Mesenchymal stem cell (in vitro differentiated cells and primary cell): Measurements from ENCODE around the gene HPN.
A peak's percentile ranks its signal among the peaks of the same experiment; 100 is the strongest.

Experiments
- DNase-seq: peaks from one replicate; pipeline ENCODE4 v3.0.0-alpha.2; 2013
- H2AFZ ChIP-seq: one replicate; pipeline ENCODE4 v1.6.1; 2013; ENCODE audit warnings: low read depth, mild to moderate bottlenecking, control low read depth, inconsistent platforms, low read length, moderate library complexity
- H2AK5ac ChIP-seq: 2 replicates; pipeline ENCODE4 v1.6.1; 2013; ENCODE audit warnings: low read length, moderate library complexity, mild to moderate bottlenecking, inconsistent platforms; ENCODE audit not compliant: severe bottlenecking
- H2BK120ac ChIP-seq: one replicate; pipeline ENCODE4 v1.6.1; 2013; ENCODE audit warnings: low read depth, mild to moderate bottlenecking, inconsistent platforms, low read length, moderate library complexity
- H2BK12ac ChIP-seq, 2 experiments: one replicate each; pipeline ENCODE4 v1.6.1; 2013; ENCODE audit warnings: inconsistent platforms in 2 of 2, low read length in 2 of 2, mild to moderate bottlenecking in 2 of 2, moderate library complexity in 2 of 2, control low read depth in 1 of 2
- H2BK15ac ChIP-seq: one replicate; pipeline ENCODE4 v1.6.1; 2013; ENCODE audit warnings: mild to moderate bottlenecking, low read depth, inconsistent platforms; ENCODE audit not compliant: poor library complexity, severe bottlenecking
- H2BK5ac ChIP-seq: 2 replicates; pipeline ENCODE4 v1.6.1; 2013; ENCODE audit warnings: low read depth, mild to moderate bottlenecking, low read length, control low read depth, inconsistent platforms; ENCODE audit not compliant: poor library complexity, severe bottlenecking
- H3K14ac ChIP-seq, 2 experiments: one replicate each; pipeline ENCODE4 v1.6.1; 2013; ENCODE audit warnings: inconsistent platforms in 2 of 2, low read length in 2 of 2, control low read depth in 1 of 2, mild to moderate bottlenecking in 1 of 2, moderate library complexity in 1 of 2
- H3K18ac ChIP-seq, 2 experiments: one replicate each; pipeline ENCODE4 v1.6.1; 2013; ENCODE audit warnings: inconsistent platforms in 2 of 2, low read length in 2 of 2, control low read depth in 1 of 2, low read depth in 1 of 2, mild to moderate bottlenecking in 1 of 2
- H3K23ac ChIP-seq, 2 experiments: one replicate each; pipeline ENCODE4 v1.6.1; 2013; ENCODE audit warnings: inconsistent platforms in 2 of 2, low read length in 2 of 2, mild to moderate bottlenecking in 2 of 2, moderate library complexity in 2 of 2, control low read depth in 1 of 2
- H3K27ac ChIP-seq: 2 replicates; pipeline ENCODE4 v1.5.1; 2013; ENCODE audit warnings: mild to moderate bottlenecking, moderate library complexity, low read length, control low read depth, inconsistent platforms; ENCODE audit not compliant: poor library complexity, severe bottlenecking
- H3K27me3 ChIP-seq, 2 experiments: 2 replicates each; pipeline versions ENCODE4 v1.6.1 to v1.7.0; 2013; ENCODE audit warnings: low read length in 2 of 2, mild to moderate bottlenecking in 2 of 2, moderate library complexity in 2 of 2, control low read depth in 1 of 2, inconsistent platforms in 1 of 2; ENCODE audit not compliant: control insufficient read depth in 1 of 2, insufficient read depth in 1 of 2
- H3K36me3 ChIP-seq, 2 experiments: 2 replicates each; pipeline versions ENCODE4 v1.6.1 to v1.7.0; 2013; ENCODE audit warnings: low read length in 2 of 2, control low read depth in 1 of 2, inconsistent platforms in 1 of 2, low read depth in 1 of 2, mild to moderate bottlenecking in 1 of 2; ENCODE audit not compliant: insufficient read depth in 2 of 2, control insufficient read depth in 1 of 2
- H3K4ac ChIP-seq, 2 experiments: one replicate each; pipeline ENCODE4 v1.6.1; 2013; ENCODE audit warnings: inconsistent platforms in 2 of 2, low read length in 2 of 2, mild to moderate bottlenecking in 2 of 2, moderate library complexity in 2 of 2, control low read depth in 1 of 2, low read depth in 1 of 2
- H3K4me1 ChIP-seq: 2 replicates; pipeline ENCODE4 v1.6.1; 2013; ENCODE audit warnings: low read depth, low read length, control low read depth; ENCODE audit not compliant: control insufficient read depth, insufficient read depth
- H3K4me2 ChIP-seq: 2 replicates; pipeline ENCODE4 v1.6.1; 2013; ENCODE audit warnings: low read length, mild to moderate bottlenecking, inconsistent platforms; ENCODE audit not compliant: poor library complexity, severe bottlenecking
- H3K4me3 ChIP-seq, 2 experiments: 2 replicates each; pipeline versions ENCODE4 v1.5.1 to v1.7.0; 2013; ENCODE audit warnings: low read length in 2 of 2, mild to moderate bottlenecking in 2 of 2, control low read depth in 1 of 2, low read depth in 1 of 2; ENCODE audit not compliant: insufficient read depth in 1 of 2
- H3K79me1 ChIP-seq: replicated peaks from 2 replicates; pipeline ENCODE4 v1.6.1; 2013; ENCODE audit warnings: mild to moderate bottlenecking, control low read depth, low read length, inconsistent platforms; ENCODE audit not compliant: poor library complexity, severe bottlenecking
- H3K9ac ChIP-seq: 2 replicates; pipeline ENCODE4 v1.7.0; 2013; ENCODE audit warnings: mild to moderate bottlenecking, low read length, moderate library complexity
- H3K9me3 ChIP-seq: 2 replicates; pipeline ENCODE4 v1.7.0; 2013; ENCODE audit warnings: mild to moderate bottlenecking, low read length; ENCODE audit not compliant: control insufficient read depth
- H4K8ac ChIP-seq: one replicate; pipeline ENCODE4 v1.6.1; 2013; ENCODE audit warnings: inconsistent platforms, mild to moderate bottlenecking, low read length, moderate library complexity
- H4K91ac ChIP-seq: one replicate; pipeline ENCODE4 v1.6.1; 2013; ENCODE audit warnings: mild to moderate bottlenecking, low read length, inconsistent platforms
- WGBS: methylation state at CpG from one replicate; pipeline ENCODE4 v1.1.7; 2013; ENCODE audit warnings: mixed read lengths; 5-methylcytosine and 5-hydroxymethylcytosine counted together

Gene HPN

DNA sequence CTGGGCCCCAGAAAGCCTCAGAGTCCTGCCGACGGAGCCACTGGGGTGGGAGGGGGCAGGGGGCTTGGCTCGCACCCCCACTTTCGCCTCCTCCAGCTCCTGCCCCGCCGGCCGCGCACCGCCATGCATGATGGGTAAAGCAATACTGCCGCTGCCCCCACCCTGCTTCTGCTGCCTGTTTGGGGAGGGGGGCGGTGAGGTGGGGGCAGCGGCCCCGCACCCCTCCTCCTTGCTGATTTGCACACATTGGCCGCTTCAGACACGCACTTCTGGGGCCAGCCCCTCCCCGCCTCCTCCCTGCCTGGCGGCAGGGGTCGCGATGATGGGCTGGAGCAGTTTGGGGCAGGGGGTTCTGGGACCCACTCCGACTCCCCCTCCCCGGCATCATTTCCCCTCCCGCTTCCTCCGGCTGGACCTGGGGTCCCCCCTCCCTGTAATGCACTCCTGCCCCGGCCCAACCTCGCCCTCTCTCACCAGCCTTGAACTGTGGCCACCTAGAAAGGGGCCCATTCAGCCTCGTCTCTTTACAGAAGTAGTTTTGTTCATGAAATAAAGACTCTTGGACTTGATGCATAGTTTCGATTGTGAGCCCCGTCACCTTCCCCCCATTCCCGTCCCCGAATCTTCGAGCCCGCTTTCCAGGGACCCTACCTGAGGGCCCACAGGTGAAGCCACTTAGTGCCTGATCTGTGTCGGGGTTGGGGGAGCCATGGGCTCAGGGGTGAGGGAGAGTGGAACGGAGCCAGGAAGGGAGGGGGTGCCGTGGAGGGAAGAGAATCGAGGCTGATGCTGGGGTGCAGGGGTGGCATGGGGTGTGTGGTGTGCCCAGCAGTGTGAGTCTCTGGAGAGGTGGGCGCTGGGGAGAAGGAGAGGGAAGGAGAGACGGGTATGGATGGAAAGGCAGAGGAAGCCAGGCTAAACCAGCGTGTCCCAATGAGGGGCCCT, 1.4 kb upstream of the HPN start:
- peak overlapping the region; percentile 26 for H2AK5ac ChIP-seq
- peaks cover 33% of the 10 kb centered on the region for H3K4me1 ChIP-seq
- no peaks in the 10 kb centered on the region for H3K36me3 ChIP-seq
- no peak overlapping the region for H3K23ac ChIP-seq
- peak overlapping the region; percentile 5 to 67 for H3K4ac ChIP-seq
- peak overlapping the region; percentile 83 for H4K8ac ChIP-seq
- 86% methylated on average over 33 of the region's 39 CpGs for WGBS
- H3K27me3 ChIP-seq, result peaks cover 0 to 11% of the 10 kb centered on the region in 2 experiments
- no peak overlapping the region for H3K27ac ChIP-seq
- H3K14ac ChIP-seq, result peak overlapping the region in 1 of 2 experiments; percentile 26
- H2BK120ac ChIP-seq, result peak overlapping the region; percentile 66
- no peak overlapping the region for H2AFZ ChIP-seq
- peak overlapping the region in 1 of 2 experiments; percentile 21 for H3K4me3 ChIP-seq
- no peak for DNase-seq
- no peaks in the 10 kb centered on the region for H3K9me3 ChIP-seq
- peak overlapping the region; percentile 92 for H4K91ac ChIP-seq
- peak overlapping the region; percentile 17 for H3K9ac ChIP-seq
- H3K4me2 ChIP-seq, result no peak overlapping the region
- H2BK5ac ChIP-seq, result no peak overlapping the region
- no peaks in the 10 kb centered on the region for H3K79me1 ChIP-seq
- peak overlapping the region; percentile 91 to 92 for H3K18ac ChIP-seq
- peak overlapping the region; percentile 45 to 97 for H2BK12ac ChIP-seq
- peak overlapping the region; percentile 82 for H2BK15ac ChIP-seq

DNA sequence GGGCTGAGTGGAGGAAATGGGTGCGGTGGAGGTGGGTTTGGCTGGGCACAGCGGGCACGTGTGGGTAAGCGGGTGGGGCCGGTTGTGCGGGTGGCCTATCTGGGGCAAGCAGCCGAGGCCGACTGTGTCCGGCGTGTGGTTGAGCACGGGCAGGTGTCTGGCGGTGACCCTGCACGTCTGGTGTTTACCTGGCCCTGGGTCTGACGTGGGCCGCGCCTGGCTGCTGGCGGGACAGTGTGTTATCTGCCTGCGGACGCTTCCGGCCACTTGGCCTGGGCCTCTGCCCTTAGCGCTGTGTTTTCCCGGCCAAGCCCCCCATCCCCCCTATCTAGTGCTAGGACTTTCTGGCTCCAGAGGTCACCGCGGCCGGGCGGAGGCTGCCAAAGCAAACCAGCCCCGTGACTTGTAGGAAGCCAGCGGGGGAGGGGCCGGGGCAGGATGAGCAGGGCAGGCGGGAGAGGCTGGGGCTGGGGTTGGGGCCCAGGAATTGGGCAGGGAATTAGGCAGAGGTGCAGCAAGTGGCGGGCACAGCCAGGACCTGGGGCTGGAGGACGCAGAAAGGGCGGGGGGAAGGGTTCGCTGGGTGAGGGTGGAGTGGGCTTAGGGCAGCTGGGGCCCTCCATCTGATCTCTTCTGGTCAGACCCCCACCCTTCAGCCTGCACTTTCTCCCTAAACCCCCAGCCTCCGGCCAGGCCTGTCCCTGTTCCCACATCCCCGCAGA, 534 bp upstream of the HPN start:
- no peak overlapping the region for H2BK5ac ChIP-seq

GRCh38 chr19:35042056-35042730, 672 bp downstream of the HPN start:
- H4K8ac ChIP-seq, result peak overlapping the region; percentile 69
- H2BK5ac ChIP-seq, result no peak overlapping the region
- H2BK15ac ChIP-seq, result peak overlapping the region; percentile 77
- DNase-seq, result no peak
- H3K14ac ChIP-seq, result no peak overlapping the region
- H3K4me1 ChIP-seq, result peaks cover 29% of the 10 kb centered on the region
- no peak overlapping the region for H3K27ac ChIP-seq
- H2BK12ac ChIP-seq, result peak overlapping the region; percentile 52 to 73
- H3K18ac ChIP-seq, result peak overlapping the region in 1 of 2 experiments; percentile 58
- no peak overlapping the region for H3K4me3 ChIP-seq
- H2AFZ ChIP-seq, result no peak overlapping the region
- 94% methylated on average over 14 of the region's 14 CpGs for WGBS
- no peaks in the 10 kb centered on the region for H3K9me3 ChIP-seq
- H3K4me2 ChIP-seq, result no peak overlapping the region
- H3K36me3 ChIP-seq, result no peaks in the 10 kb centered on the region
- H3K27me3 ChIP-seq, result peaks cover 0 to 11% of the 10 kb centered on the region in 2 experiments
- no peak overlapping the region for H2AK5ac ChIP-seq
- H3K9ac ChIP-seq, result no peak overlapping the region
- H2BK120ac ChIP-seq, result peak overlapping the region; percentile 2
- no peaks in the 10 kb centered on the region for H3K79me1 ChIP-seq
- peak overlapping the region in 1 of 2 experiments; percentile 3 for H3K4ac ChIP-seq
- H3K23ac ChIP-seq, result no peak overlapping the region
- H4K91ac ChIP-seq, result peak overlapping the region; percentile 67

More for the DNA sequence above, 534 bp upstream of the HPN start:
- peak overlapping the region; percentile 77 to 89 for H3K4ac ChIP-seq
- 18% methylated on average over 29 of the region's 36 CpGs for WGBS
- peak overlapping the region; percentile 47 for H3K4me2 ChIP-seq
- peaks cover 0 to 11% of the 10 kb centered on the region in 2 experiments for H3K27me3 ChIP-seq
- H2AK5ac ChIP-seq, result peak overlapping the region; percentile 26
- peak overlapping the region in 1 of 2 experiments; percentile 49 for H3K4me3 ChIP-seq
- H2BK120ac ChIP-seq, result peak overlapping the region; percentile 71
- H3K23ac ChIP-seq, result no peak overlapping the region
- peak; percentile 30 for DNase-seq
- peak overlapping the region; percentile 46 for H2AFZ ChIP-seq
- H3K9ac ChIP-seq, result peak overlapping the region; percentile 17
- no peaks in the 10 kb centered on the region for H3K9me3 ChIP-seq
- H3K36me3 ChIP-seq, result no peaks in the 10 kb centered on the region
- peaks cover 33% of the 10 kb centered on the region for H3K4me1 ChIP-seq
- peak overlapping the region; percentile 45 to 97 for H2BK12ac ChIP-seq
- peak overlapping the region in 1 of 2 experiments; percentile 26 for H3K14ac ChIP-seq
- peak overlapping the region; percentile 82 for H2BK15ac ChIP-seq
- no peak overlapping the region for H3K27ac ChIP-seq
- H3K79me1 ChIP-seq, result no peaks in the 10 kb centered on the region
- peak overlapping the region; percentile 92 for H4K91ac ChIP-seq
- H3K18ac ChIP-seq, result peak overlapping the region; percentile 91 to 92
- peak overlapping the region; percentile 89 for H4K8ac ChIP-seq
